Stimulated activated CD4-positive, alpha-beta T cell treated with anti-CD3 and anti-CD28 coated beads, Interleukin-15, amount 100 ng/mL, for 24 hours (primary cell): Measurements from ENCODE around the gene CYP24A1.
A peak's percentile ranks its signal among the peaks of the same experiment; 100 is the strongest.

Source experiments
- DNase-seq: peaks from one replicate; pipeline ENCODE4 v3.0.0-alpha.2; 2020

Gene CYP24A1

DNA sequence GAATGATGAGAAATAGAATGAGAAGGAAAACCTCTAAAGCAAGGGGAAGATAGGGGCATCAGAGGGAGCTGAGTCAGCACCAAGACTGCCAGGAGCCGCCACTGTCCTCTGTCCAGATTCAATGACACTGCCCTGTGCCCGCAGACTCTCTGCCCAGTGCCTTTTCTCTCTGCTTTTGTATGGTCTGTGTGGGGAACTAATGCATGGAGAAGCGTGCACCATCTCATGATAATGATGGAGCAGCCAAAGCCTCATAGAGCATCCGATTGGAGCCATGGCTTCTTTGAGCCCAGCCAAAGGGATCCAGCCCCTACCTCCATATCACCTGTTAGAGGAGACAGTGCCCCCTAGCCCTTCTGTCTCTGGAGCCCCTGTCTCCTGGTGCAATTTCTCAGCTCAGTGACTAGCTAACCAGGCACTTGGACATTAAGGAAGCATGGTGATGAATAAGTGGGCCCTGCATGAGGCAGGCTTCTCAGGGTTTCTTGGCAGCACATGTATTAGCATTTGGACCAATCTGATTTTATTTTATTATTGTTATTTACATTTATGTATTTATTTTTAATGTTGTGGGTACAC is 27.6 kb upstream of the CYP24A1 start:
- DNase-seq = no peak

DNA sequence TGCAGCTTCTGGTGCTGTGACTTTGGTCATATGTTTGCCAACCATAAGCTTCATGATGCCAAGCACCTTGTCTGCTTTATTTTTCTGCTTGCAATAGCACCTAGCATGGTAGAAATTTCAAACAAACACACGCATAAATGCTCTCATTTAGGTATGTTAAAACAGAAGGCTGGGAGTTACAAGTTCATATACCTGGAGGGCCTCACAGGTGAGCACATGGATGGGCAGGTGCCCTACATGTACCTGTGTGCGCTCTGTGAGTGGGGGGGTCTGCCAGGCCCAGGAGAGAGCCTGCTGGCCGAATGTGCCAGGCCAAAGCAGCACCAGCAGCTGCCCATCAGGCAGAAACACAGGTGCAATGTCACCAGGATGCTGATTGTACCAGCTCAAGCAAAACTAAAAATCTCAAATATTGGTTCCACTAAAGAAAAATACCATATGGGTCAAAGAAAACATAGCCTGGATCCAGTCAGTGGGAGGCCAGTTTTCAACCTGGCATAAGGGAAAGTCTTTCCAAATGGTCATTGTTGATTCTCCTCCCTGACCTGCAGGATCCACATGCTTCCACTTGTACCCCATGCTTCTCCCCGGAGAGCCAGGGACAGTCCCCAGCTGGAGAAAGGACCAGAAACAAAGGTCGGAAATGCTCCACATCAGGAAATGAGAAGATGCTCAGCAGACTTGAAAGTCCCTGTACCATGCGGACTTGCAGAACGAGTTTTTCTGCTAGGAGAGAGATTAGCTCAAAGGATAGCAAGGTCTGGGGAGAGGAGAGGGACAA is 26.9 kb upstream of the CYP24A1 start:
- no peak for DNase-seq

DNA sequence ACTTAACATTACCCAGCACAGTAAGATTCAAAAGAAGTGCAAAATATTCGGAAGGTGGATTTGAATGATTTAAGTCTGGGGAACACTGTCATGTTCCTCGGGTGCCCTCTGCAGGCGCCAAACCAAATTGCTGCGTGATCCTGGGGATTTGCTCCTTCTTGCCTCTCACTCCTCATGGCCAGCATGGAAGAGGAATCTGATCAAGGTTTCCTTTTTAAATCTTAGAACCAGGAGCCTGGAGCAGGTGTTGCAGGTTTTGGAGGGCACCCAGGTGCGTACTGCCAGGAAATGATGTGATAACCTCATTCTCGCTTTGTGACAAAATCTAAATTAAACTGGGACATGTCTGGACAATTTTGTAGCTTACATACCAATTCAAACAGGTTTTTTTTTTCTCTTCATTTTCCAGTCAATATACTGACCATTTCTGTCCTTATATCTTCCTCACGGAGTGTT is 26.0 kb upstream of the CYP24A1 start:
- DNase-seq = peak; percentile 77

DNA sequence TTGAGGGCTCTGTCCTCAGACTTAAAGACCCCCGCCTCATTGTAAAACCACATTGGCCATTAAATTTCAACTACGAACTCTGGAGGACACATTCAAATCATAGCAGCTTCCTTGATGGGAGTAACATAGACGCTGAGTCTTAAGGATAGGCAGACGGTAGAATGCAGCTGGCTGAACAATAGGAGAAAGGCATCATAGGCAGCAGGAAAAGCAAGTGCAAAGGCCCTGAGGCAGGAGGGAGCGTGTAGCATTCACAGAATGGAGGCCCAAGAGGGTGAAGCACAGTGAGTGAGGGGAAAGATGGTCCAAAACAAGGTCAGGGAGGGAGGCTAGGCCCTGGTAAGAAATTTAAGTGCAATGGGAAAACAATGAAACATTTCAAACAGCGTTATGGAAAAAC is 25.5 kb upstream of the CYP24A1 start:
- DNase-seq = no peak

DNA sequence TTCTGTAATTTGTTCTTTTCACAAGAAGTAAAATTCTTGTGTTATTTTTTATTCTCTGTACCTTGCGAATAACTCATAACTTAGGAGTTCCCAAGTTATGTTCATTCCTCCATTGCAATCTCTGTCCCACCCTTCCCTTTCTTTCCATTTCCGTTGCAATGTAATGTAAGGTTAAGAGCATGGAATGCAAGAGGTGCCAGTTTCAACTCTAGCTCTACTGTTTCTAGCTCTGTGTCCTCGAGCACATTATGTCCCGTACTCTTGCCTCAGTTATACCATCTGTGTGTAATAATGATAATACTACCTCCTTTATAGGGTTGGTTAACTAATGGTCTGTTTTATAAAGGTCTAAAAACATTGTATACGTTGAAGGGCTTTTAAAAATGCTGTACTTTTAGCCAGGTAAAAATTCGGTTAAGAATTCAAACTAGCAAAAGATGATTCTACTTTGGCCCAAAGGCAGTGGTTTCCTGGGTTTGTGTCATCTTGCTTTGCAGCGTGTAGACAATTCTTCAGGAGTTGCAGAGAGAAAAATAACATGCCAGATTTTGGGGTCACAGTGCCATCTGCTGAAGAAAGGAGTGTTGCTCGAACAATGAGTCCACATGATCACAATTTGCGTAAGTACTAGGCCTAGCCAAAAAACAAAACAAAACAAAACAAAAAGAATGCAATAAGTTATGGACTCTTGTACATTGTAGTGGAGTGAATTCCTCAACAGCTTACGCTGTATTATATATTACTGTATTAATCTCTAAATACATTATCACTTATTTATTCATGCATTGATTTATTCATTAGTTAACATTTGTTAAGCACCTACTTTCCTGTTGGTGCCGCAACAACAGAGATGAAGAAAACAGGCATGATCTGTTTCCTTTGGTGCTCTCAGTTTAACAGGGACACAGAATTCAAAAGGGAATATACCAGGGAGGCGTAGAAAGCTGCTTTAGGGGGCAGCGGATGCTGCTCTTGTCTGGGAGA is 24.1 kb upstream of the CYP24A1 start:
- DNase-seq = no peak

DNA sequence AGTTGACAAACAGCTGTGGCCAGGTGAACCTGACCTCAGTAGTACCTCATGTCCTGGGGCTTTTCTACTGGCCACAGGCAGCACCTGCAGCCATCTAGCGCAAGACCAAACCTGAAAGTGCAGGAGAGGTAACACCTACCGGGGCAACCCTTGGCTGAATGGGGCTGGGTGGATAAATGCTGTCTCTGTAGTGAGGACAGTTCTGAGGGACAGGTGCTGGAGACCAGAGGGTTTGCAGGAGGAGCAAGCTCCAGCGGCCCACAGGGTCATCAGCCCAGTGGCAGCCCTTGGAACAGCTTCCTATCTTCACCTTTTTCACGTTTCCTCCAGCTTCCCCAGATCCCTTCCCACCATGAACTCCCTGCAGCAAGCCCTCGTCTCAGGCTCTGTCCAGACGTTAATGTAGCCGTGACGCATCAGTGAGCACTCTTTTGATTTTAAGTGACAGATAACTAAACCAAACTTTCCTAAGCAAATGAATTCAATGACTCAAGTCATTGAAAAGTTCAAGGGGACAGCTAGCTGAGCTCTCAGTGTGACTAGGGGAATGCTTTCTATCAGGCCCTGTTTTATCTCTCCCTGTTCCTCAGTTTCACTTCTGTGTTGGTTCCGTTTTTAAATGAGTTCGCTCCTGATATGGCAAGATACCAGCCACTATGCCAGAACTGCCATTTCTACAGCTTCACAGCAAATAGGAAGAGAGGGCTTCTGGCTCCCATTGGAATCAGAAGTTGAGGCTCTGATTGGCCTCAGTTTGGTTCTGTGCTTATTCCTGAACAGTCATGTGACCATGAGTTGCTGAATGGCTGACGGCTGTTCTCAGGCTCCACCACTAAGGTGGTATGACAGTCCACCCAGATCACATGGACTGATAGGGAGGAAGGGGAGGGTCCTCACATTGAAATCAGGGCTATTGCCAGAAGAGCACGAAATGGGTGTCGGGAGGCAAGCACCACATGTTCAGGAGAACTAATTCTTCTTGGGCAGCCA is 22.0 kb upstream of the CYP24A1 start:
- no peak for DNase-seq

DNA sequence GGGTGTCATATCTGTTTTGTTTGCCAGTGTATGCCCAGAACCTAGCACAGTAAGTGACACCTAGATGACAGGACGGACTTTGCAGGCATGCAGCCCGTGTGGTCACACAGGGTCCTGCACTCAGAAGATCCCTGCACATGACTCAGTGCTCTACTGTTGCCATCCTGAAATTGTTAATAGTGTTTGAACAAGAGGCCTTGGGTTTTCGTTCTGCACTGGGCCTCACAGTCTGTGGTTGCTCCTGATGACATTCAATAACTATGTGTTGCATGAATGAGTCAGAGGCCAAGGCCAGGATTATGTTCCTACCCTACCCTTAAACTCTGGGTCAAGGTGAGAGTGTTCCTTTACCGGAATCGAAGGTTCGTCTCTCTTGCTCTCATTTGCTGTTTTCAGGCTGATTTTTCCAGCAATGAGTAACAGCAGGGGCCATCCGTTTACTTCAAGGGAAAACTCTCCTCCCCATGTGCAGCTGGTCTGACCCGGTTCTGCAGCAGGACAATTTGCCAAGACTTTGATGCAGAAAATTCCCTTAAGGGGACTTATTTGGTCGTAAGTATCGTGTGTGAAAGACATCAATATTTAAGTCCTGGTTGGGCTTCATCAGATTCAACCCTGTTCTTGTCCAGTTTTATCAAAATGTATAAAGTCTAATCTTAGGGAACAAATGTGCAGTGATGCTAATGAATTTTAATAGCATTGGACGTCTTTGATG is 21.1 kb upstream of the CYP24A1 start:
- DNase-seq = no peak

DNA sequence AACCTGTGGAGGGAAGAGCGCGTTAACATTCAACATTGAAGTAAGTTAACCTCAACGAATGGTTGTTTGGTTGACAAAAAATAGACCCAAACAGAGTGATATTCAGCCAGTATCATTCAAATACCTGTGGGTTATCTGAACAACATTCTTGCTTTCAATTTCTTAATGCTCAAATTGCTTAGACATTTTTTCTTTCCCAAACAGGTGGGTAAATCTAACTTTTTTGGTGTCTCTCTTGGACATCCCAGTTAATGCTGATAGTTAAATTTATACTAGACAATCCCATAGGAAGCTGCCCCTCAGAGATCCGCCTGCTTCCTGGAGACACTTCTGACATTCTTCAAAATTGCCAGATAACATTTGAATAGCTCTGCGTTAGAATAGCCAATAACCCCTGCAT is 20.0 kb upstream of the CYP24A1 start:
- no peak for DNase-seq

DNA sequence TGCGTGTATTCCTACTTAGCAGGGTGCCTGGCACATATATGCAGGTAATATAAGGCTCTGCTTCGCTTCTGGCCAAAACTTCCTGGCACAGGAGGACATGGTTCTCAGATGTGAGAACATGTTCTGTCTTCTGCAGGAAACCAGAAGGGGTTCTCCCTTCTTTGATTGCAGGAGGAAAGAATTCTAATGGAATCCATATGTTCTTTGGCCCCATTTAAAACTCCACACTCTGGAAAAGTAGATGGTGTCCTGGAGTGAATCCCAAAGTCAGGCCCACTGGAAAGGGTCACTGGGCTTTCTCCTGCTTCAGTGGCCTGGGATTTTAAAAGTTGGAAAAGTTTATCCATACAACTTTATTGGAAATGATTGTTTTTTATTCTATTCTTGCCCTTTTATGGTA is 16.4 kb upstream of the CYP24A1 start:
- no peak for DNase-seq

DNA sequence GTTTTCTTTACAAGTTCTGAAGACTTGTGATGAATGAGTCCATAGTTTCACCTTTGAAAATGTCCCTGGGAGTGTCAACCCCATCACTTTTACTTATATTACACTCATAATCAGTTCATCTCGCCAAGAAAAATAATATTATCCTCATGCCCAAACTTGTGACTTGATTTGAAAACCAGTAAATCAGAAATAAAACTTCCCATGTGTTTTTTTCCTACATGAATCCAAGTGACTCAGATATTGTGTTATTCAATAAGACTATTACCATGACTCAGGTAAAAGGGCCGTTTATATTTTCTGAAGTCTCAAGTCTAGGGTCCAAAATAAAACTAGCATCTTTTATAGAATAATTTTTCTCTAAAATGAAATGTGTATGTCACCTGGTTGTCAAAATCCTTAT is 15.8 kb upstream of the CYP24A1 start:
- DNase-seq = no peak

DNA sequence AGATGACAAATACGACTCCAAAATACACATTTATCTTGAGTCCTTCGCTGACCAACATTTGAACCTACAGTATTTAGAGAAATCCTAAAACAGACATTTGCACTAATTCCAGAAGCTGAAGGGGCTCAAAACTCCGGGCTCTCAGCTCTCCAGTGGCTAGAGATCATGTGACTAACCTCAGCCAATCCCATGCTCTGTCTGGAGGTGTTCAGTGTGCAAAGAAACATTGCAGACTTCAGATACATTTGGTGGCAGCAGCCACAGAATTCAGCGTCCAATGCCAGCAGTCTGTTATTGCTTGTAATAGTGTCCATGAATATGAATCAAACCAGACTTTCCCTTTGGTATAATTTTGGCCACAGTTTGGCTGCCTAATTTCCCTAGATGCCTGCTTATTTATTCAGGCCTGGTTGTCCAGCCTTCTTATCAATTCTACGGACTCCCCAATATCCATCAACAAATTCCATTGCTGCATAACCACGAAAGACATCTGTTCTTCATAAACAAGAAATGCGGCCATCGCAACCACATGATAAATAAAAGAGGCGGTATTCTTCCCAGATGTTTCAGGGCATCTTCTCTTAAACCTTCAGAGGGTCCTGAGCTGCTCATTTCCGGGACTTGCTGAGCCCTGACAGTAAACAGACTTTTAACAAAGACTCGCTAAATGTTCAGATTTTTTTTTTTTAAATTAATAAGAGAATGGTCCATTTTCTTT is 14.5 kb upstream of the CYP24A1 start:
- DNase-seq = no peak

DNA sequence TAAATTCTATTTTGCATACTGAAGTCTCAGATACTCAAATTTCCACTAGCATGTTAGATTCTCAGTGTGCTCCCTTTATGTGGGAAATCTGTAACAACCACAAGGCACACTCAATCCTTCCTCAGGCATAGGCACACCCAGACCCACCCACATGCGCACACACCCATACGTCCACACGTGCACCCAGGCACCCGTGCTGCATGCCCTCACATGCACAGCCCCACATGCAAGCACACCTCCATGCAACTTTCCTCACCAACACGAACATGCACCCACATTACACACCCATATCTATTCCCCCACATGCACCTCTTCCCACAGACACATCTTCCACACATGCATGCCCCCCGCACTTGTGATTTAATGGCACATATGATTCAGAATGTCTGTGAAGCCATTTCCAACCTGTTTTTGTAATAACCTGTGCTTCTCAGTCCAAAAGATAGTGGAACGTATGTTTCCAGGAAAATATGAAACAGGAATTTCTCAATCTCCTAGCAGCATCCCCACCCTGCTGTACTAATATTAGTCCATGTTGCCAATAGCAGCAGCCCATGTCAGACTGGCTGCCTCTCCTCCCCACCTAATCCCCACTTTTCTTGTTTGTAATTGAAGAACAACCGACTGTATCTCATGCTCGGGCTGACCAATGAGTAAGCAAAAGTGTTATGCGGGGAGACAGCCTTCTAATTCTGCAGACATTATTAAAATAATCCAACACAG is 11.3 kb upstream of the CYP24A1 start:
- no peak for DNase-seq

DNA sequence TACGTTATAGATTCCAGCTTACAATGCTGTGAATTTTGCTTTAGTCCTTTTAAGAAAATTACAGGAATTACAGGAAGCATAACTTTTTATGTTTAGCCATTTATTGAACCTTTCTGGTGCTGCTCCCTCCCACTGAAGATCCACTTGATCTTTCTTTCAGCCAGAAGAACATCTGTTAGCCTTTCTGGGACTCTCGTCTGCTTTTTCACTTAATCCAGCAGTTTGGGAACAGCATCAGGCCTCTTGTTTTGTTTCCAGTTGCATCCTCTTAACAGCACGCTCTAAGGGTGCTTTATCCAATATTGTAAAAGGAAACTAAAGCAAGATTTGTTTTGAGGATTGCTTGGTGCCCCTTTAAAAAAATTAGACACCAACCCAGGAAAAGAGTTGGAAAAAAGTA is 10.3 kb upstream of the CYP24A1 start:
- no peak for DNase-seq

DNA sequence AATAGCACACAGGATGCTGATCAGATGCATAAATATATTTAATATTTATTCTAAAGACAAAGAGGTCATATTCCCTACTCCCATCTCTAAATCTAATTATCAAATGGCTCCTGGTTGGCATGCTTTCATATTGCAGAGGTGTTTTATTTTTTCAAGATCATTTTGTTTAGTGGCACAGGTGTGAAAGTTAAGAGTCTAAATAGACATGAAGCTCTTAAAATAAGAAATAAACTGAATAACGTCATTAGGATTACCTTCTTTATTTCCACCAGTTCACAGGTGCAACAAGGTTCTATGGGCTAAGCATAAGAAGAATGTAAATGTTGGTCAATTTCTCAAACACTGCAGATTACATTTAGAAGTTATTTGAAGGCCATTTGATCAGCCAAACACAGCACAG is 7.1 kb upstream of the CYP24A1 start:
- no peak for DNase-seq

DNA sequence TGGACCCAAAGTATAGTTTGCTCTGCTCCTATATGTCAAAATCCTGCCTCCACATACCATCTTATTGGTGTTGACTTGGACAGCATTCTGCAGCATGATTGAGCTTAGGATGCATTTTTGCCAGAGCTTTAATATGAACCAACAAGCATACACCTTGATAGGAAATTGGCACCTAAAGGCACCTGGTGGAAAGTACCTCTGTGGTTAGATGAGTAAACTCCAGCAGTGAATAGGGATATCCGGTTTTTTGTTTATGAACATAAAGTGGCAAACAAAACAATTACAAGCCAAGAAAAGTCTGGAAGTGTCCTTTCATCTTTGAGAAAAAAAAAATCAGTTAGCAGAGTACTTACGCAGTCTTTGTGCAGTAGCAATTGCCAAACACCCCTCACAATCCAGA is 6.2 kb upstream of the CYP24A1 start:
- DNase-seq = no peak

DNA sequence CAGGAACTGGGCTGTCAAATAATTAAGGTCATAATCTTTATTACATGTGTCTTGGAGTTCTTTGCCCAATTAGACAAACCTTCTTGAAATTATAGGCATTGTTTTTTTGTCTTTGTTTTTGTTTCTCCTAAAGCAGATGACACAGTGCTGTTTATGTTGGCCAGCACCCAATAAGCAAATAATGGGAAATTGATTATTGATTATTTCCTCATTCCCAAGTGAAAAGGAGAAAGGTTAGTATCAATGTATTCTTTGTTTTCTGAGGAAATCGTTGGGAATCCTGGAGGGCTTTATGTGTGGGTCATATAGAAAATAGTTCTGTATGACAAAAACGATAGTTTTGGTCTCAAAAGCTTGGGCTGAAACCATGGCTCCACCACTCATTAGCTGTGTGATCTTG is 4.5 kb upstream of the CYP24A1 start:
- DNase-seq = no peak

DNA sequence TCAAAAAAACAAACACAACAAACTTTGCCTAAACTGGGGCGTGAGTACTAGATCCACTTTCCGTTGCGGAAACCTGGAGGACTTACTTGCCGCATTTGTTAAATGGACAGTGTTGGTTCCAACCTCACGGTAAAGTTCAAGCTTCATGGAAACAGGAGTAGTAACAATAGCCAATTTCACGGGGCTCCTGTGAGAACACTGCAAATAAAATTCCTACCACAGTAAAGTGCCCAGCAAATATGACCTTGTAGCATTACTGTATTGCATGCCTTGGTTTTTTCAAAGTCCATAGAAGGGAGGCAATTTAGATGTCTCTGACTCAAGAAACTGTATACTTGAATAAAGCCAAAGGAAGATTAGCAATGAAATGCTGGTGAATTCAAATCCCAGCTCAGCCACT is 3.6 kb upstream of the CYP24A1 start:
- no peak for DNase-seq

DNA sequence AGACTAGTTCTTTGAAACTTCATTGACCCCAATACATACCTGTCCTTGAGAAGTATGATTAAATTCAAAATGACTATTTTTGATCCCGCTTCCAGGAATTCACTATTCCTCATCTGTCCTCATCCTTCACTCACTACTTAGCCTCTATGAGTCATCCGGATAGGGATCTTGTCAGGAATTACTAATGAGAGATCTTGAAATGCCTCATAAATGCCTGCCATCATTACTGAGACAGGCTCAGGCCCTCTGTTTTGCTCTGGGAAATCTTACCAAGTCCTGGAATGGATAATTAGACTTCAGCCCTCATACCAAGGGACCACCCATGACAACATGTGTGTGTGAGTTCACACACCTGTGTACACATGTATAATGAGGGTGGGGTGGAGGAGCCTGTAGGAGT is 2.8 kb upstream of the CYP24A1 start:
- no peak for DNase-seq

DNA sequence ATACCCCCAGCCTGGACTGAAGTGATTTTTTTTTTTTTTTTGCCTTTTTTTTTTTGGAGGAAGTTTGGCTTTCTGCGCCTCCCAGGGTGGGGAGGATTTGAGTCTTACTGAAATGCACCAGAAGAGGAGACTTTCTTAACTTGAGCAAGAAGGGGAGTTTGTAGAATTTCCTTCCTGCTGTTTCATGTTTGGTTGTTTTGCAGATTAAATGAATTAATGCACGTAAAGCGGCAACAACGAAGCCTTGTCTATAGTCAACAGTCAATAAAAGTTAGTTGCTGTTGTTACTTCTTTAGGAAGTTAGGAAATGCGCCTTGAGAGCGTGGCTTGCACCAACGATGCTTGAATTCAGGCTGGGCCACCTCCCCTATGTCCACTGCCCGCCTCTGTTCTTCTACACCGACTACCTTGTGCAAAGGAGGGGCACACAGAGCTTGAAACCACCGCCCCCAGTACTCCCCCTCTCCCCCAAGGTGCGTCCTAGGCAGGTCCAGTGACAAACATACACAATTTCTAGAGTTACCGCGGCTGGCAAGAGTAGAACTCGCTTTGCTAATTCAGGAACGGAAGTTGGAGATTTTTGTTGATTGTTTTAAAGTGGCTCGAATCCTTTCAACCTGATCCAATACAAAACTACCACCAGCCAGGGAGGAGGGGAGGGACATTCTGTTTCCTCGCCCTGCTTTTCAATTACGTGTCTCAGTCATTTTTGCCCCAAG is 830 bp upstream of the CYP24A1 start:
- no peak for DNase-seq
